Fibroblast of mammary gland (primary cell): ENCODE measurements around the gene MYG1.

Experiments used
- DNase-seq: peaks from one replicate; pipeline ENCODE4 v3.0.0-alpha.2; 2010; ENCODE audit warnings: low read depth
- H3K4me3 ChIP-seq: 2 replicates; pipeline ENCODE4 v1.5.1; 2011; ENCODE audit warnings: low read depth, mild to moderate bottlenecking, low read length, moderate library complexity; ENCODE audit not compliant: control insufficient read depth
- TF ChIP-seq, protein P1 (sequence below): conservative IDR thresholded peaks from 2 replicates; pipeline ENCODE4 v1.5.1; 2011; ENCODE audit warnings: low read depth, low read length, inconsistent platforms; ENCODE audit not compliant: control insufficient read depth, insufficient read depth

MYG1 gene, protein sequence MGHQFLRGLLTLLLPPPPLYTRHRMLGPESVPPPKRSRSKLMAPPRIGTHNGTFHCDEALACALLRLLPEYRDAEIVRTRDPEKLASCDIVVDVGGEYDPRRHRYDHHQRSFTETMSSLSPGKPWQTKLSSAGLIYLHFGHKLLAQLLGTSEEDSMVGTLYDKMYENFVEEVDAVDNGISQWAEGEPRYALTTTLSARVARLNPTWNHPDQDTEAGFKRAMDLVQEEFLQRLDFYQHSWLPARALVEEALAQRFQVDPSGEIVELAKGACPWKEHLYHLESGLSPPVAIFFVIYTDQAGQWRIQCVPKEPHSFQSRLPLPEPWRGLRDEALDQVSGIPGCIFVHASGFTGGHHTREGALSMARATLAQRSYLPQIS

DNA sequence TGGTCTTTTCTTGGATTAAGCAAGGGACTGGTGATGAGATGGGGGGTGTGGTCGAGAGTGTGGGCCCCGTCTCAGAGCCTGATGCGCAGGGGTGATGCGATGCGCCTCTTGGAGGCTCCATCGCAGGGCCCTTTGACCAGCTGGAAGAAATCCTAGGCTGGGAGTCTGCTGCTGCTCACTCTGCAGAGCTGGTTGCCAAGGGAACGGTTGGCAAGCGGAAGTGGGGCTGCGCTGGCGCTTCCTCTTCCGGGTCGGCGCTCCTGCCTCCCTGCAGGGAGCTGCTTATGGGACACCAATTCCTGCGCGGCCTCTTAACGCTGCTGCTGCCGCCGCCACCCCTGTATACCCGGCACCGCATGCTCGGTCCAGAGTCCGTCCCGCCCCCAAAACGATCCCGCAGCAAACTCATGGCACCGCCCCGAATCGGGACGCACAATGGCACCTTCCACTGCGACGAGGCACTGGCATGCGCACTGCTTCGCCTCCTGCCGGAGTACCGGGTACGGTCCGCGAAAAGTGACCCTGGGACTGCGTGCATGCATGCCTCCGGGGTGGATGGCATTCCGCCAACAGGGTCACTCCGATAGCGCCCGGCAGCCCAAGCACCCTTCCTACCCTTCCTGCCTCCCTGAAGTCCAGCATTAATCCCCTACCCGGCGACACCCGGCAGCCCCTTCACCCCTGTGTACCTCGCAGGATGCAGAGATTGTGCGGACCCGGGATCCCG, at the start of gene MYG1:
Gene MYG1 (plus strand): TSS at position 242 of the 727 bp plus-strand sequence. CDS start 43 bp downstream, at position 285.
- TF ChIP-seq, protein P1, sequence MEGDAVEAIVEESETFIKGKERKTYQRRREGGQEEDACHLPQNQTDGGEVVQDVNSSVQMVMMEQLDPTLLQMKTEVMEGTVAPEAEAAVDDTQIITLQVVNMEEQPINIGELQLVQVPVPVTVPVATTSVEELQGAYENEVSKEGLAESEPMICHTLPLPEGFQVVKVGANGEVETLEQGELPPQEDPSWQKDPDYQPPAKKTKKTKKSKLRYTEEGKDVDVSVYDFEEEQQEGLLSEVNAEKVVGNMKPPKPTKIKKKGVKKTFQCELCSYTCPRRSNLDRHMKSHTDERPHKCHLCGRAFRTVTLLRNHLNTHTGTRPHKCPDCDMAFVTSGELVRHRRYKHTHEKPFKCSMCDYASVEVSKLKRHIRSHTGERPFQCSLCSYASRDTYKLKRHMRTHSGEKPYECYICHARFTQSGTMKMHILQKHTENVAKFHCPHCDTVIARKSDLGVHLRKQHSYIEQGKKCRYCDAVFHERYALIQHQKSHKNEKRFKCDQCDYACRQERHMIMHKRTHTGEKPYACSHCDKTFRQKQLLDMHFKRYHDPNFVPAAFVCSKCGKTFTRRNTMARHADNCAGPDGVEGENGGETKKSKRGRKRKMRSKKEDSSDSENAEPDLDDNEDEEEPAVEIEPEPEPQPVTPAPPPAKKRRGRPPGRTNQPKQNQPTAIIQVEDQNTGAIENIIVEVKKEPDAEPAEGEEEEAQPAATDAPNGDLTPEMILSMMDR = peak; percentile 12
- peak; percentile 85 for DNase-seq
- peak within 1 kb of the TSS; percentile 75 for H3K4me3 ChIP-seq

DNA sequence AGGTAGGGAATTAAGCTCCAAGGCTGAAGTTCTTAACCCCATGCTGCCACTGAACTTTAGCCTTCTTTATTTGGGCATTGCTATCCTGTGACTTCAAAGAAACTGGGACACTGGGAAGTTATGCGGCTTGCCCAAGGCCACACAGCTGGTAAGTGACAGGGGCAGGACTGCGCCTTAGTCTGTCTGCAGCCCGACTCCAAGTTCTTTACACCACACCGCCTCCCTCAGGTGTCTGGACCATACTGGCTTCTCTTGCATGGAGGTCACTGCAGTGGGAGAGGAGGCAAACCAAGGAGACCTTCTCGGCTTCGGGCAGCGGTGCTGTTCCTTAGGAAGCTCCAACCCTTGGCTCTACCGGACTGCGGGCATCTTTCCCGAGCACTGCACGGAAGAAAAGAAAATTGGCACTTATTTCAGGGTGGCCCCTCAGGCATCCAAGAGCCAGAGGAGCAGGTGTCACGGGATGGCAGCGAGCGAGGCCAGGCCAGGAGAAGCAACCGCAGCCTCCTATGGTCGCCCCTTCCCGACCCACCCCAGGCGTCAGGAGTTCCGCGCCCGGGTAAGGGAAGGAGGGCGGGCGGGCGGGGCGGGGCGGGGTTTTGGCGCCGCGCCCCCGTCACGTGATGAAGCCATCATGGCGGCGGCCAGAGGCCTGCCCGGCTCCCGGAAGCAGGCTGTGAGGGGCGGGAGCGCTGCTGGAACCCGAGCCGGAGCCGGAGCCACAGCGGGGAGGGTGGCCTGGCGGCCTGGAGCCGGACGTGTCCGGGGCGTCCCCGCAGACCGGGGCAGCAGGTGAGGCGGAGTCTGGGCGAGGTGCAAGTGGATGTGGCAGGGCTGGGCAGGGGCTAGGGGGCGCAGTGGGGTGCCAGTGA, 47.8 kb upstream of the MYG1 start:
- TF ChIP-seq, protein P1 = peak; percentile 28
- DNase-seq = peak; percentile 62
- peak overlapping the region; percentile 84 for H3K4me3 ChIP-seq

DNA sequence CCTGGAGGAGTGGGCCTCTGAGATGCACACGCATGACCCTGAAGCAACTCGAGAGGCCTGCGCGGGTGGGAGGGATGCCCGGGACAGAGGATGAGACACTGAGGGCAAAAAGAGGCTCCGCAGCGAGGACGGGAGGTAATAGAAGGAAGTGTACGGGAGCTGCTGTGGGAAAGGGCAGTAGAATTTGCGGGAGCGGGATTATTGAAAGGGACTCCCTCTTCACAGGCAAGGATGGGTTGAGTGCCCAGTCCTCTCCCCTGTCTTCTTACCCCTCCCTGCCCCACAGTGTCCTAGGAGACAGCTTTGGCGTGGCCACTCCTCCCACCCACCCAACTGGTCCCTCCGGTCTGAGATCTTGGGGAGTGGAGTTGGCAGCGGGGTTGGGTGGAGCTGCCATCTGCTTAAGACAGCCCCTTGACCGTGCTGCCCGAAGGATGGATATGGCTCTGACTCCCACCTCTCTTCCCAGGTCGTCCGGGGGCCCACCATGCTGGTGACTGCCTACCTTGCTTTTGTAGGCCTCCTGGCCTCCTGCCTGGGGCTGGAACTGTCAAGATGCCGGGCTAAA, 47.1 kb upstream of the MYG1 start:
- DNase-seq = peak; percentile 25
- TF ChIP-seq, protein P1 = no peak
- peak overlapping the region; percentile 84 for H3K4me3 ChIP-seq

DNA sequence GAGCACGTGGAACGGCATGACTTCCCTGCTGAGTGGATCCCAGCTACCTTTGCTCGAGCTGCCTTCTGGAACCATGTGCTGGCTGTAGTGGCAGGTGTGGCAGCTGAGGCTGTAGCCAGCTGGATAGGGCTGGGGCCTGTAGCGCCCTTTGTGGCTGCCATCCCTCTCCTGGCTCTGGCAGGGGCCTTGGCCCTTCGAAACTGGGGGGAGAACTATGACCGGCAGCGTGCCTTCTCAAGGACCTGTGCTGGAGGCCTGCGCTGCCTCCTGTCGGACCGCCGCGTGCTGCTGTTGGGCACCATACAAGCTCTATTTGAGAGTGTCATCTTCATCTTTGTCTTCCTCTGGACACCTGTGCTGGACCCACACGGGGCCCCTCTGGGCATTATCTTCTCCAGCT, 46.2 kb upstream of the MYG1 start:
- TF ChIP-seq, protein P1 = no peak
- no peak for DNase-seq
- H3K4me3 ChIP-seq = no peak overlapping the region

DNA sequence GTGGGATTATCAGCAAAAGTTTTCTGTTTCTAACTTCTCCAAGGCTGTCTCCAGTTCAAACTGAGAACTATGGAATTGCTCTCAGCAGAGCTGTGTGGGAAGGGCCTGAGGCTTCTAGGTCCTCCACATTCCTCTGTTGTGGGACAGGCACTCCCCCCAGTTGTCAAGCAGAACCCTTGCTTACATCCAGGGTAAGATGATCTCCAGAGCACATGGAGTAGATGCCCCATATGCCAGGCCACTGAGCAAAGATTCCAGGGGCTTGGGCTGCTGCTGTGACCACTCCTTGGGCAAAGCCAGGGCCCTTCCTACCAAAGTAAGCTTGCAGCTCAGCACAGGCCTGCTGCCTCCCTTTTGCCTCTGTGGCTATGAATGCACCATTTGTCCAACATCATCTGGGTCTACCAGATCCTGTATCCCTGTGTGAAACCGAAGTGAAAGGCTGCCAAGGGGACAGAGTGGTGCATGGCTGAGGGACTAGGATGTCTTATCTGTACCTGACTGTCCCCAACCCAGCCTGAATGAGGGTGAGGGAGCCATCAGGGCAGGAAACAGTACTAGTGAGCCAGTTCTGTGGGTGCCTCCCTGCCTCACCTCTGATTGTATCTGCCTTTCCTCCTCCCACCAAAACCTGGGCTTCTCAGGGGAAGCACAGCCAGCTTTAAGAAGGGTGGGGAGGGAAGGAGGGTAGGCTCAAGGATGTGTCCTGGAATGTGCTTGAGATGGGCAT, 44.5 kb upstream of the MYG1 start:
- DNase-seq = no peak
- no peak overlapping the region for H3K4me3 ChIP-seq
- TF ChIP-seq, protein P1 = no peak
